G401.6 (cell line): ENCODE results near the gene FXYD7.
"Not testable (repeated sequence)": the region's sequence is repeated elsewhere in the genome, so short reads cannot be mapped to it uniquely, and the experiment has no call there.

ENCODE experiments used
- FAIRE-seq: peaks from 2 replicates; lab custom pipeline; 2012; peaks lifted over from hg19 to GRCh38; lab: Jason Lieb, UNC

Gene FXYD7

GRCh38 chr19:35166100-35167063, 23.3 kb downstream of the FXYD7 start:
- no peak for FAIRE-seq

- no peak for FAIRE-seq
Measured at GRCh38 chr19:35167251-35168119, 24.4 kb downstream of the FXYD7 start.

GRCh38 chr19:35168196-35168595, 25.1 kb downstream of the FXYD7 start:
- no peak for FAIRE-seq

GRCh38 chr19:35169221-35169995, 26.4 kb downstream of the FXYD7 start:
- no peak for FAIRE-seq

GRCh38 chr19:35170359-35171061, 27.5 kb downstream of the FXYD7 start:
- no peak for FAIRE-seq

GRCh38 chr19:35171730-35172129, 28.7 kb downstream of the FXYD7 start:
- FAIRE-seq, result no peak

GRCh38 chr19:35174226-35174625, 31.2 kb downstream of the FXYD7 start:
- no peak for FAIRE-seq

- no peak for FAIRE-seq
Measured at GRCh38 chr19:35176181-35176570, 33.1 kb downstream of the FXYD7 start.

GRCh38 chr19:35177377-35178274, 34.6 kb downstream of the FXYD7 start:
- FAIRE-seq, result no peak

GRCh38 chr19:35178701-35179100, 35.6 kb downstream of the FXYD7 start:
- no peak for FAIRE-seq

- FAIRE-seq, result no peak
Measured at GRCh38 chr19:35179830-35180229, 36.8 kb downstream of the FXYD7 start.

GRCh38 chr19:35181387-35181786, 38.3 kb downstream of the FXYD7 start:
- no peak for FAIRE-seq

GRCh38 chr19:35184267-35184666, 41.2 kb downstream of the FXYD7 start:
- no peak for FAIRE-seq

- no peak for FAIRE-seq
Measured at GRCh38 chr19:35184884-35185283, 41.8 kb downstream of the FXYD7 start.

GRCh38 chr19:35194012-35194984, 51.2 kb downstream of the FXYD7 start:
- no peak for FAIRE-seq

GRCh38 chr19:35195830-35196229, 52.8 kb downstream of the FXYD7 start:
- no peak for FAIRE-seq

GRCh38 chr19:35196861-35197260, 53.8 kb downstream of the FXYD7 start:
- not testable (repeated sequence) for FAIRE-seq

GRCh38 chr19:35199481-35199880, 56.4 kb downstream of the FXYD7 start:
- FAIRE-seq, result no peak
